ENCODE results near the gene CHI3L2. TPM values are rescaled to one million over a fixed set of nuclear protein-coding genes. Genes with fewer than 3 reads are reported as not detected.

CHI3L2 gene
- total RNA-seq, 1 donor from 2014 or later = not detected

DNA sequence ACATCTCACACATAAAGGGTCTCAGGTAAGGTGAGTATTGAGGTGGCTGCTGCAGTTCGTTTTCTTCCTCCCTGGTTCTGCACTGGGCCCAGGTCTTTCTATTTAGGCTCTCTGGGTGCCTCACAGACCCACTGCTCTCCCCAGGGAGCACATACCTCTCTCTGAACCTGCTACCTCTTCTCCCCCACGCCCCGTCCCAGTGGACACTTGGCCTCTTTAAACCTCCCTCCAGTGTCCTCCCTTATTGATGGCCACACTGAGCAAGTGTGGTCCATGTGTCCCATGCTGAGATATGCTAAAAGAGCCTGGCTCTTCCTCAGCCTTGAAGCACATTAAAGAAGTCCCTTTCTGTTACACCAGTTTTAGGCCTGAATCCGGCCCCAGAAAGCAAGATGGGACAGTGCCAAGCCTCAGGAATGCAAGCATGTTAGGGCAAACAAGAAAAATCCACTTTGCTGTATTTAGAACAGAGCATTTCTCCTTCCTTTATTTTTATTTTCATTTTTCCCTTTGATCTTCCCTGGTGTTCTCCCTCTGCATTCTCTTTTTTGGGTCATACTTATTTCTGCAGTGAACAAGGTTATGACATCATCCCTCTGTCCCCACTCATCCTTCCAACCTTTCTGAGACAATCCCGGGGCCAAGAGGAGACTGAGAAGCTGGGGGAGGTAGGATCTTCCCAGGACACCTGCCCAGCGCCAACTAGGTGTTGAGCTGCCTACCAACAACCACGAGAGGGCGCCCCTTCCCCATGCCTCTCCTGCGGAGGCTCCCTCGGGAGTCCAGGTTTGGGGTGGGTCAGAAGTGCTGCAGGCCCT, 5.0 kb upstream of the CHI3L2 start:
- Mint-ChIP-seq H3K36me3 (ENCODE audit: low read depth) (no peaks in the 10 kb centered on the region), H3K27ac (ENCODE audit: unreplicated experiment) (peak overlapping the region; percentile 36), H3K9me3 (ENCODE audit: low read depth) (no peaks in the 10 kb centered on the region), H3K4me1 (ENCODE audit: low read depth) (peaks cover 26% of the 10 kb centered on the region), H3K27me3 (ENCODE audit: low read depth) (peaks cover 8% of the 10 kb centered on the region), H3K4me3 (ENCODE audit: unreplicated experiment) (no peak overlapping the region)
- DNase-seq (ENCODE audit: low spot score) = no peak
- TF ChIP-seq CTCF (IDR thresholded peaks at IDR 0.05) = peak; percentile 88

- H3K27me3 Mint-ChIP-seq (ENCODE audit: low read depth) = peaks cover 8% of the 10 kb centered on the region
- TF ChIP-seq CTCF (IDR thresholded peaks at IDR 0.05) = peak; percentile 15
- no peak overlapping the region for H3K27ac Mint-ChIP-seq (ENCODE audit: unreplicated experiment)
- H3K4me3 Mint-ChIP-seq (ENCODE audit: unreplicated experiment) = no peak overlapping the region
- H3K36me3 Mint-ChIP-seq (ENCODE audit: low read depth) = no peaks in the 10 kb centered on the region
- H3K9me3 Mint-ChIP-seq (ENCODE audit: low read depth) = no peaks in the 10 kb centered on the region
- peaks cover 32% of the 10 kb centered on the region for H3K4me1 Mint-ChIP-seq (ENCODE audit: low read depth)
- DNase-seq (ENCODE audit: low spot score) = no peak
Measured at GRCh38 chr1:111223126-111223685, 4.3 kb upstream of the CHI3L2 start.

DNA sequence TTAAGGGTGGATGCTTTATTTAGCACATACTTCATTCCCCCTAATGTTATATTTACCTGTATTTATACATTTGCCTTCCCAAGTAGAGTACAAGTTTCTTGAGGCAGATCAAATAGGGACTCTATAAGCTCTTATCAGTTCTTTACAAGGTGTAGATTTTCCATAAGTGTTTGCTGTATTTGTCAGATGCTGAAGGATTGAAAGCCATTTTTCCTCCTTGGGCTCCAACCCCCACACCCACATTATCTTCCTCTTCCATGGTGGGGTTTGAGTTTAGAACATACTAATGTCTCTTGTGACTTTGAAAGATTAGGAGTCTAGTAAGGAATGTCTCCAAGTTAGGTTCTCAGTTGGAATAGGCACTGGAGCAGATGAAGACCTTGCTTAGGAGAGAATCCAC, 2.4 kb upstream of the CHI3L2 start:
- no peak for DNase-seq (ENCODE audit: low spot score)
- no peak for TF ChIP-seq CTCF (IDR thresholded peaks at IDR 0.05)
- no peaks in the 10 kb centered on the region for H3K36me3 Mint-ChIP-seq (ENCODE audit: low read depth)
- H3K4me1 Mint-ChIP-seq (ENCODE audit: low read depth) = peaks cover 46% of the 10 kb centered on the region
- no peaks in the 10 kb centered on the region for H3K9me3 Mint-ChIP-seq (ENCODE audit: low read depth)
- peaks cover 6% of the 10 kb centered on the region for H3K27me3 Mint-ChIP-seq (ENCODE audit: low read depth)
- H3K4me3 Mint-ChIP-seq (ENCODE audit: unreplicated experiment) = no peak overlapping the region
- no peak overlapping the region for H3K27ac Mint-ChIP-seq (ENCODE audit: unreplicated experiment)

DNA sequence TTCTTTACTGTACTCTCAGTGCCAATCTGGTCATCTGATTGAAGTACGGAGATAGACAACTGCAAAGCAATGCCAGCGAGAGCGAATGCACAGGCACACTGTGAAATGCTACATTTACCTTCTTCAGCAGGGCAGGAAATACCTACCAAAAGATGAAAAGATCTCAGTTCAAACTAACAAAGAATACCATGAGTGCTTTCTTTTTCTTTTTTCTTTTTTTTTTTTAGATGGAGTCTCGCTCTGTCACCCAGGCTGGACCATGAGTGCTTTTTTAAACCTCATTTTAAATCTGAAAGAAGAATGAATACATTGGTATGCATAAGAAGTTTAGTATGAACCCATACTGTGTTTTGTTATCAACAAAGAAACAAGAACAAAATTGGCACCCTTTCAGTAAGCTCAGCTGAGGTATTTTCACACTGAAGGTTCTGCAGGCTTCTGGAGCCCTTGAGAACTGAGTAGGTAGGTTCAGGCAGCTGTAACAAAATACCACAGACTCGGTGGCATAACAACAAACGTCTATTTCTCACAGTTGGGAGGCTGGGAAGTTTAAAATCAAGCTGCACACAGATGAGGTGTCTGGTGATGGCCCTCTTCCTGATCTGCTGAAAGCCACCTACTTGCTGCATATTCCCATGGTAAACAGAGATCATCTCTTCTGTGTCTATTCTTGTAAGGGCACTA, 1.7 kb upstream of the CHI3L2 start:
- DNase-seq (ENCODE audit: low spot score) = no peak
- H3K4me1 Mint-ChIP-seq (ENCODE audit: low read depth) = peaks cover 46% of the 10 kb centered on the region

More for the DNA sequence above, 1.7 kb upstream of the CHI3L2 start:
- Mint-ChIP-seq H3K36me3 (ENCODE audit: low read depth) (no peaks in the 10 kb centered on the region), H3K27me3 (ENCODE audit: low read depth) (peaks cover 6% of the 10 kb centered on the region), H3K4me3 (ENCODE audit: unreplicated experiment) (no peak overlapping the region), H3K27ac (ENCODE audit: unreplicated experiment) (no peak overlapping the region), H3K9me3 (ENCODE audit: low read depth) (no peaks in the 10 kb centered on the region)
- no peak for TF ChIP-seq CTCF (IDR thresholded peaks at IDR 0.05)
